GM12878 (cell line): ENCODE results near the gene ABI3. TPM values are rescaled to one million over a fixed set of nuclear protein-coding genes. Genes with fewer than 3 reads are reported as not detected.
A peak's percentile ranks its signal among the peaks of the same experiment; 100 is the strongest.

Experiments
- ATF7 ChIP-seq: fragments of 450-650 bp; IDR thresholded peaks from 2 replicates; pipeline ENCODE4 v1.6.1; 2016; ENCODE audit warnings: low read depth, mild to moderate bottlenecking
- CEBPZ ChIP-seq: fragments of 150-350 bp; IDR thresholded peaks from 2 replicates; pipeline ENCODE4 v1.6.1; 2016; ENCODE audit warnings: low read depth, low read length
- CREB1 ChIP-seq: IDR thresholded peaks from 2 replicates; pipeline ENCODE4 v1.6.1; 2012; ENCODE audit warnings: low read depth, mild to moderate bottlenecking, inconsistent platforms
- GABPA ChIP-seq: IDR thresholded peaks from 2 replicates; pipeline ENCODE4 v1.6.1; 2014; ENCODE audit warnings: antibody characterized with exemption, low read depth, mild to moderate bottlenecking, inconsistent platforms
- MTA3 ChIP-seq: IDR thresholded peaks from 2 replicates; pipeline ENCODE4 v1.6.1; 2012; ENCODE audit warnings: low read length, inconsistent platforms, borderline replicate concordance
- MXI1 ChIP-seq: fragments of 150-350 bp; IDR thresholded peaks from 2 replicates; pipeline ENCODE4 v1.6.1; 2011; ENCODE audit warnings: low read depth, mild to moderate bottlenecking, inconsistent platforms, low read length, improper control_type of control experiment
- MYC ChIP-seq: IDR thresholded peaks from 2 replicates; pipeline ENCODE4 v1.6.1; 2011; ENCODE audit warnings: mild to moderate bottlenecking, low read length, moderate library complexity, inconsistent platforms; ENCODE audit not compliant: insufficient read depth, insufficient replicate concordance, insufficient read length, severe bottlenecking
- NBN ChIP-seq: fragments of 450-650 bp; IDR thresholded peaks from 2 replicates; pipeline ENCODE4 v1.6.1; 2016
- NFYA ChIP-seq: IDR thresholded peaks from 2 replicates; pipeline ENCODE4 v1.6.1; 2011; ENCODE audit warnings: low read depth, mild to moderate bottlenecking, low read length, improper control_type of control experiment, borderline replicate concordance
- SPI1 ChIP-seq: IDR thresholded peaks from 2 replicates; pipeline ENCODE4 v1.6.1; 2011; ENCODE audit warnings: low read depth, mild to moderate bottlenecking, low read length, moderate library complexity, borderline replicate concordance; ENCODE audit not compliant: insufficient read depth
- SREBF2 ChIP-seq: IDR thresholded peaks from 2 replicates; pipeline ENCODE4 v1.6.1; 2012; ENCODE audit warnings: mild to moderate bottlenecking, low read length
- TCF3 ChIP-seq: IDR thresholded peaks from 2 replicates; pipeline ENCODE4 v1.6.1; 2012; ENCODE audit warnings: low read depth, mild to moderate bottlenecking, low read length, borderline replicate concordance; ENCODE audit not compliant: insufficient read depth
- TCF7 ChIP-seq: IDR thresholded peaks from 2 replicates; pipeline ENCODE4 v1.6.1; 2014; ENCODE audit warnings: antibody characterized with exemption, borderline replicate concordance
- ZBTB40 ChIP-seq: fragments of 450-650 bp; IDR thresholded peaks from 2 replicates; pipeline ENCODE4 v1.6.1; 2016; ENCODE audit warnings: mild to moderate bottlenecking, moderate library complexity, borderline replicate concordance
- ZNF274 ChIP-seq: IDR thresholded peaks from one replicate; pipeline ENCODE4 v1.8.0; 2011; ENCODE audit not compliant: insufficient read length, insufficient read depth
- ZNF687 ChIP-seq: fragments of 450-650 bp; IDR thresholded peaks from 2 replicates; pipeline ENCODE4 v1.6.1; 2017; ENCODE audit warnings: mild to moderate bottlenecking, moderate library complexity
- polyA plus RNA-seq, 11 experiments: library from polyadenylated mRNA; depleted of rRNA in 4 of 11; unstranded in 6 of 11; stranded (reverse) in 5 of 11; fragments of >200 nt; fragmentation: Nextera tagmentation in 4 of 11; fragmentation: Illumina TruSeq in 1 of 11; extraction: Ambion mirVana in 4 of 11; extraction: Trizol in 1 of 11; gene quantifications; 1 replicate in 1 of 11; 2 replicates in 10 of 11; pipeline versions ENCODE4 v1.2.1 to v1.2.3, GENCODE V29; 2011 to 2016; ENCODE audit warnings: inconsistent platforms in 2 of 11, missing spikeins in 2 of 11, low read depth in 1 of 11
- total RNA-seq, 4 experiments: library from RNA; depleted of rRNA in 3 of 4; stranded (reverse); fragments of >200 nt in 3 of 4; fragmentation: Illumina TruSeq in 1 of 4; extraction: Trizol in 1 of 4; gene quantifications; 2 replicates each; pipeline versions ENCODE4 v1.2.1 to v1.2.3, GENCODE V29; 2013 to 2021

Gene ABI3
- total and polyA plus RNA-seq, 10 of the 15 experiments (the other 5 are each of a cell fraction or from before 2014, with no cell fraction given) = 13.4 to 109 (median 51.1) TPM

GRCh38 chr17:49230636-49231562 lies 20.4 kb downstream of the ABI3 start, which contains the start of gene PHOSPHO1 (continued):
- TF ChIP-seq ZNF687 = no peak
- TF ChIP-seq SPI1 = peak; percentile 64; the same call in 1 of the 2 replicates
- no peak for TF ChIP-seq SREBF2
- no peak for TF ChIP-seq MYC
- TF ChIP-seq ZBTB40 = no peak
- no peak for TF ChIP-seq GABPA
- TF ChIP-seq MXI1 = no peak
- peak; percentile 81 for TF ChIP-seq CREB1
- no peak for TF ChIP-seq MTA3
- no peak for TF ChIP-seq NBN
- no peak for TF ChIP-seq NFYA
- TF ChIP-seq CEBPZ = no peak
- peak; percentile 34; the same call in 1 of the 2 replicates for TF ChIP-seq TCF7
- no peak for TF ChIP-seq ATF7
- no peak for TF ChIP-seq ZNF274
- TF ChIP-seq TCF3 = no peak
